GM21576 (cell line): ENCODE data around the gene GPC6.

Experiments
- ATAC-seq: cut with Tn5 transposase; IDR thresholded peaks from one replicate; pipeline ENCODE4 v1.9.1; 2021; ENCODE audit warnings: mild to moderate bottlenecking, moderate library complexity; ENCODE audit not compliant: unreplicated experiment

The GPC6 gene

GRCh38 chr13:93266681-93267080 is 40.1 kb downstream of the GPC6 start:
- no peak for ATAC-seq

DNA sequence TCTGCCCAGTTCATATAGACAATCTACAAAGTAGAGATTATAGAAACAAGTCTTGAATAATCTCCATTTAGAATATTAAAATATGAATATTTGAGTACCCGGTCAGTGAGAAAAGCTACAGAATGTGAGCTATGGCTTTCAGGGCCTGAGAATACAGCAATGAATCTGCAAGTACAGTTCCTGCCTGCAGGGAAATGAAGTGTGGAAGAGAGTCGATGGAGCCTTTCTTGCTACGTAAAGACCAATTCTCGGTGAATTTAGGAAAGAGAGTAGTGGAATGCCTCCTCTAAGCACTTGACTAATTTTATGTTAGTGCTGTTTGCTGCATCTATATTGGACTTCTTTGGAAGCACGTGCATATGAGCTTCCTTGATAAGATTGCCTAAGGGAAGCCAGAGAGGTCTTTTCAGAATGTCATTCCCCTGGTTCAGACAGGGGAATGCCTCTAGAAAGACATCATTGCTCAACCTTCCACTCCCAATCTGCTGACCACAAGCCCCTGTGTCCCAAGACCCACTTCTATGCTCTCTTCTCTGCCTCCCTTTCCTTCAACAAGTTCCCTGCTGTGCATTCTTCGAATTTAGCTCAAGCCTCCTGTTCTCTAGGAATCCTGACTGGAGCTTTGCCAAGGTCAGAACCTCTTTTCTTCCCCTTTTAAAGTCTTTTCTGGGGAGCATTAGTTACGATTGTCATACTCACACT is 41.9 kb downstream of the GPC6 start:
- ATAC-seq = no peak

DNA sequence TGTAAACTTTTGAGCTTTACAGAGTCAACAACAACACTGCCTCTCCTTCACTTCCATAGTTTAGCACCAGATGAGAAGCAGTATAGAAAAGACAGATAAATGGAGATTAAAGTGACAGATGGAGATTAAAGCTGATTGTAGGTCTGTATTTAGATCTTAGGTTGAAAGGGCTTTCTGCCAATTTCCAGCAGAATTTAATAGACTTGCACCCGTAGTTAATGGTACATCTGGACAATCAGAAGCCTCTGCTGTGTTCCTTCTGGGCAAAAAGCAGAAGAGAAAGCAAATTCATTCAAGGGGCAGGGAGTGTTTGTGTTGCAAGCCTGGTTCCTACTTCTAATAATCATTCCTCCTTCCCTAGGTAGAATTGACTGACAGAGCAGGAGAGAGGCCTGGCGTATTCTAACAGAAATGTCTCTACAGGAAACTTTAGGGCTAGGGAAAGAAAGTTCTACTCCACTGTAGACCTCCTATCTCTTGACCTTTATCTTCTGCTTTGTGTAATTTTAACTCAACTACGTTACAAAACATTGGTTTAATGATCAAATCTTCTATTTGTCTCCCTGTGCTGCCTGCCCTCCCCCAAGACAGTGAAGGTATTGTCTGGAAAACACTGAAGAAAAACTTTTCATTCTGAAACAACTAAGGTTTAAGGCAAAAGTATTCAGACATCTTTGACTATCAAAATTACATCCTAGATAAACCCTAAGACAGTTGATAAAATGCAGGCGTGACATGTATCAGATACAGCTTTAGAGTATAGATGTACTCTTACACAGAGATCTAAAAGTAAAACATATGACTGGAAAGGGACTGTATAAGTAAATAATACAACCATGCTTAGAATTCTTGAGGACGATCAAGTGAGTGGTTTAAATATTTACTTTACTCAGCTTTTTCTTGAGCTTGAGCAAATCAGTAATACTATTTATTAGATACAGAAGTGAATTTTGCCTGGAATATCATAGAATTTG is 44.4 kb downstream of the GPC6 start:
- ATAC-seq = no peak

GRCh38 chr13:93279982-93280381 is 53.4 kb downstream of the GPC6 start:
- ATAC-seq = no peak

GRCh38 chr13:93280688-93281087 is 54.1 kb downstream of the GPC6 start:
- ATAC-seq = no peak

DNA sequence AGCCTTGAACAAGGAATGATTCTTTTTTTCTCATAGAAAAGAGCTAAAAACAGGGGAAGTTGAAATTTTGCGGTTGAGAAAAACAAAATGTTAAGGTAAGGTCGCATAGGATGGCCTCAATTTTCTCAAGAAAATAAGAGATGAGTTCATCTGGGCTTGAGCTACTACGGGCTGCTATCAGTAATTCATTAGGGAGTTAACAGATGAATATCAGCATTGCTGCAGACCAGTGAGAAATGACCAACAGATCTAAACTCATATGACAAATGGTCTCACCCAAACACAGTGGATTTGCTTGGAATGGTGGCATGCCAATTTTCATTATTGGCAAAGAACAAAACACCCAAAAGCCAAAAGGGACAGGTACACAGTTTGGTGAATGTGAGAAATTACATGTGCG is 56.6 kb downstream of the GPC6 start:
- no peak for ATAC-seq

DNA sequence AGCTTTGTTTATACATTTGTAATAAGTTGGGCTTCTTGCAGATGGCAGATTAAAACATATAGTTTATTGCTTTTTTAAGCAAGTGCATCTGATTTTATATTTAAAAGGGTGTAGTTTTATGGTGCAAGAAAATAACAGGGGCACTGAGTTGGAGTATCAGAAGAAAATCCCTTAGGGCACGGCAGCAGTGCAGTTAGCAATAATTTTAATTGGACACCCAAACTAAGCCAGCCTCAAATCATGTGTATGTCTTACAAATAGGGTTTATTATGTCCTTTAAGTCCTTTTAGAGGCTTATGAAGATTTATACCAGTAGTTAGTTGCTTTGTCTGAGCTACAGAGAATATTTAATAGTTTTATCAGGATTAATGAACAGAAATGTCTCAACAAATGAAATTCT is 57.5 kb downstream of the GPC6 start:
- ATAC-seq = no peak

GRCh38 chr13:93286047-93286446 is 59.4 kb downstream of the GPC6 start:
- no peak for ATAC-seq

- no peak for ATAC-seq
These were observed 62.4 kb downstream of the GPC6 start for GRCh38 chr13:93289053-93289452.

GRCh38 chr13:93289842-93290241 is 63.2 kb downstream of the GPC6 start:
- no peak for ATAC-seq

DNA sequence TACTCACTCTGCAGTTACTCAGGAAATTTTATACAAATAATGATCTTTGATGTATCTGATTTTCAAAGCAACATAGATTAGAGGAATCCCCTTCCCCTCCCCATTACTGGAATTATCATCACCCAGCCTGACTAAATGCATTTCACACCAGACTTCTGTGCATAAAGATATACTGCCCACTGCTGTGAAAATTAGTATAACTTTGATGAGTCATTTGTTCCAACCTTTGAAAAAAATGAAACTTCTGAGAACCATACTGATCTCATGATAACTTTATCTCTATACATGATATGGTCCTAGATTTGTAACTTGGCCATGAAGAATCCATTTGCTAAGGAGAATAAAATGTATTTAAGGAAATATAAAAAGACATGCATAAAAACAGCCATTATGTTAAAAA is 63.9 kb downstream of the GPC6 start:
- no peak for ATAC-seq

- no peak for ATAC-seq
These were observed 65.8 kb downstream of the GPC6 start for GRCh38 chr13:93292366-93292765.

- ATAC-seq = no peak
These were observed 67.1 kb downstream of the GPC6 start for GRCh38 chr13:93293710-93294109.

DNA sequence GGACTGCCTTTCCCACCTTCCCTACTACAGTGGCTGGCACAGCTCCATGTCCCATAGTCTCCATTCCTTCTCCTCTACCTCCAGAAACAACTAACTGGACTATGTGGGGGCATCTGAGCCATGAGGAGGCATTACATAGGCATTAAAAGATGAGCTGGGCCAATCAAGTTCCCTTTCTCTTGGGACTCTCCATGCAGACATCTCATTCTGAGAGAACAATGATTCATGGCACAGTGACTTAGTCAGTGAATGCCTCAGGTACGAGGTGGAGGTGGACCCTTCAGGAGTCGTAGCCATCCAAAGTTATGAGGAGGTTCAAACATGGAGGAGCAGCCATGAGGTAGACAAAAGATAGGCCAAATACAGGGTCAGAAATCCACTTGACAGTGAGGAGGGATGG is 70.0 kb downstream of the GPC6 start:
- ATAC-seq = no peak

DNA sequence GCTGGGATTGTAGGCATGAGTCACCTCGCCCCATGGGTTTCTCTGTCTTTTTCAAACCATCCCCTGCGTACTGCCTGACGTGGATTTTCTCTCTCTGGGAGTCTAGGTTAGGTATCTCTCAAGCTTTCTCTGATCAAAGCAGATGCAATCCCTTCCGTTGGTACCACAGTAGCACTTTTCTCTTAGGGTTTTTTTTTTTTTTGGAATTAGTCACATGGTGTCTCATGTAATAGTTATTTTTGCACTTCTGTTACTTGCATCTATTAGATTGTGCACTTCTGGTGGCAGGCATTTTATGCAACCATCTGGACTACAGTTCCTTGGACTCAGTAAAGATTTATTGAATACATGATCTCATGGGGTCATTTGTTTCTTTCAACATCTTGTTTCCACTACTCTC is 72.1 kb downstream of the GPC6 start:
- ATAC-seq = no peak

GRCh38 chr13:93304134-93304533 is 77.5 kb downstream of the GPC6 start:
- ATAC-seq = no peak

- no peak for ATAC-seq
These were observed 78.4 kb downstream of the GPC6 start for GRCh38 chr13:93304868-93305613.

DNA sequence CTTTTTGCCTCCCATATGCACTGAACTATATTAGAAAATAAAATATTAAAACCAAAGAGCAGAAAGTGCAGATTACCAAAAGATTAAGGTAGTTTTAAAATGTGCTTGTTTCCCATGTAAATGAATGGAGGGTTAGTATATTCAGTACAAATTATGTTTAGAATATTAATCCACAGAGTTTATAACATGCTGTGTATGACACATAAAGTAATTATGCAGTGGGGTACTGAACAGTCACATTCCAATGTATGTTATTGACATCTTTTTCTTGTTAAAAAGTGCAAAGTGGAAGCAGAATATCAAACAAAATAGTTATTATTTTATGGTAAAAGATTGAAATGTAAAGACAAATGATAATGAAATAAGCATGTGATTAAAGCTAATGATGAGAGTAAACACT is 79.3 kb downstream of the GPC6 start:
- ATAC-seq = no peak

GRCh38 chr13:93307136-93307535 is 80.5 kb downstream of the GPC6 start:
- ATAC-seq = no peak

GRCh38 chr13:93307651-93308050 is 81.0 kb downstream of the GPC6 start:
- no peak for ATAC-seq

DNA sequence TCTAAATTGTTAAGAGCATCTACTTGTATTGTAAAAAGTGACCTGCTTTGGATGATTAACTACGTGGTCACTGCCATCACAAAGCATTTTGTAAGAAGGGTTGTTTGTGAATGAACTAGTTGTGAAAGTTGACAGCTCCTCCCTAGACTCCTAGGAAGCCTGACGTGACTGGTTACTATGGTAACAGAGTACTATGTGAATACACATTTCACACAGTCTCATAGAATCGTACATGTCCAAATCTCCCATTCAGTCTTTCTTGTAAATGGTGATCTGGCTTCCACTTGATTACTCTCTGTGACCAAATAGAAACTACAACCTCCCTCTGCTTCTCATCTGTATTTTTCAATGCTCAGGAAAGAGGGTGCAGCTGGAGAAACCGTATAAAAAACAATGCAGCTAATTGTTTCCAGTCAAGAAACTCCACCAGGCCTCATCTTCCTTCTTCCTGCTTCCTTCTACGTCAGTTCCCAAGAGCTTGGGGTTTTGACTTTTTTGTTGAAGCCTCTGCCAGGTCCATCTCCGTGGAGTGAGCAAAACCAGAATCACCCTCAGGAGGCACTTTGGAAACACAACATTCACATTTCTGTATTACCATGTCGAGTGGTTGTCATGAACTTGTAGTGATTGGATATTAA is 83.4 kb downstream of the GPC6 start:
- ATAC-seq = no peak
